ENCODE measurements around the gene ZNF324.

DNA sequence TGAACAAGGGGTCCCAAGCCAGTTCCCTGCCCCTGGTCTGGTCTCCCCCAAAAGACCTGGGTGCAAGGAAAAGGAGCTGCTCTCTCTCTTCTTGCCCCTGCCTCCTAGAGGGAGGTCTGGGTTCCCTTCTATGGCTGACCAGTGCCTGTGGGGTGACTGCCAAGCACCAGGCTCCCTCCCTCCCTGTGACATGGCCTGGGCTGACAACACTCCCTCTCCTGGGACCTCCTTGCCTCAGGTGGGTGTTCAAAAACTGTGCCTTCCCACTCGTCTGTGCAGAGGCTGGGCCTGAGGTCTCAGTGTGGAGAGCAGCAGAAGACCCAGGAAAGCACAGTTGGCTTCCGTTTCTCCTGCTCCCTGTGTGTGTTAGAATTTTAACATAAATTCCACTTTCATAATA is 14.0 kb downstream of the ZNF324 start:
- TF ChIP-seq, protein P1, sequence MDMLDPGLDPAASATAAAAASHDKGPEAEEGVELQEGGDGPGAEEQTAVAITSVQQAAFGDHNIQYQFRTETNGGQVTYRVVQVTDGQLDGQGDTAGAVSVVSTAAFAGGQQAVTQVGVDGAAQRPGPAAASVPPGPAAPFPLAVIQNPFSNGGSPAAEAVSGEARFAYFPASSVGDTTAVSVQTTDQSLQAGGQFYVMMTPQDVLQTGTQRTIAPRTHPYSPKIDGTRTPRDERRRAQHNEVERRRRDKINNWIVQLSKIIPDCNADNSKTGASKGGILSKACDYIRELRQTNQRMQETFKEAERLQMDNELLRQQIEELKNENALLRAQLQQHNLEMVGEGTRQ (CRISPR knock-in tag; IDR thresholded peaks at IDR 0.05): no peak
- TF ChIP-seq ATF1 (CRISPR knock-in tag; IDR thresholded peaks at IDR 0.05) (no peak), ATF1 (tag; IDR thresholded peaks at IDR 0.05) (no peak), ELF4 (CRISPR knock-in tag; IDR thresholded peaks at IDR 0.05) (no peak), HCFC1 (IDR thresholded peaks at IDR 0.05; ENCODE audit: low read depth, low read length) (no peak), TBP (optimal IDR thresholded peaks at IDR 0.05; ENCODE audit: low read depth, low read length) (no peak), ZBTB7A (IDR thresholded peaks at IDR 0.05; ENCODE audit: borderline replicate concordance, control insufficient read depth, low read depth, low read length) (no peak), MAFK (IDR thresholded peaks at IDR 0.05; ENCODE audit: low read length) (no peak), POLR2A (conservative IDR thresholded peaks at IDR 0.05) (no peak), DDX20 (tag; IDR thresholded peaks at IDR 0.05; ENCODE audit: low read depth) (no peak), ZKSCAN1 (IDR thresholded peaks at IDR 0.05; ENCODE audit: low read depth, low read length) (no peak), EP300 (IDR thresholded peaks at IDR 0.05; ENCODE audit: low read length) (no peak)
- TF ChIP-seq, protein P2, sequence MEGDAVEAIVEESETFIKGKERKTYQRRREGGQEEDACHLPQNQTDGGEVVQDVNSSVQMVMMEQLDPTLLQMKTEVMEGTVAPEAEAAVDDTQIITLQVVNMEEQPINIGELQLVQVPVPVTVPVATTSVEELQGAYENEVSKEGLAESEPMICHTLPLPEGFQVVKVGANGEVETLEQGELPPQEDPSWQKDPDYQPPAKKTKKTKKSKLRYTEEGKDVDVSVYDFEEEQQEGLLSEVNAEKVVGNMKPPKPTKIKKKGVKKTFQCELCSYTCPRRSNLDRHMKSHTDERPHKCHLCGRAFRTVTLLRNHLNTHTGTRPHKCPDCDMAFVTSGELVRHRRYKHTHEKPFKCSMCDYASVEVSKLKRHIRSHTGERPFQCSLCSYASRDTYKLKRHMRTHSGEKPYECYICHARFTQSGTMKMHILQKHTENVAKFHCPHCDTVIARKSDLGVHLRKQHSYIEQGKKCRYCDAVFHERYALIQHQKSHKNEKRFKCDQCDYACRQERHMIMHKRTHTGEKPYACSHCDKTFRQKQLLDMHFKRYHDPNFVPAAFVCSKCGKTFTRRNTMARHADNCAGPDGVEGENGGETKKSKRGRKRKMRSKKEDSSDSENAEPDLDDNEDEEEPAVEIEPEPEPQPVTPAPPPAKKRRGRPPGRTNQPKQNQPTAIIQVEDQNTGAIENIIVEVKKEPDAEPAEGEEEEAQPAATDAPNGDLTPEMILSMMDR (IDR thresholded peaks at IDR 0.05 in 2 of 3, conservative IDR thresholded peaks at IDR 0.05 in 1 of 3; ENCODE audit: insufficient read depth in 2 of 3, low read depth in 1 of 3, low read length in 3 of 3): no peak
- TF ChIP-seq, protein P3, sequence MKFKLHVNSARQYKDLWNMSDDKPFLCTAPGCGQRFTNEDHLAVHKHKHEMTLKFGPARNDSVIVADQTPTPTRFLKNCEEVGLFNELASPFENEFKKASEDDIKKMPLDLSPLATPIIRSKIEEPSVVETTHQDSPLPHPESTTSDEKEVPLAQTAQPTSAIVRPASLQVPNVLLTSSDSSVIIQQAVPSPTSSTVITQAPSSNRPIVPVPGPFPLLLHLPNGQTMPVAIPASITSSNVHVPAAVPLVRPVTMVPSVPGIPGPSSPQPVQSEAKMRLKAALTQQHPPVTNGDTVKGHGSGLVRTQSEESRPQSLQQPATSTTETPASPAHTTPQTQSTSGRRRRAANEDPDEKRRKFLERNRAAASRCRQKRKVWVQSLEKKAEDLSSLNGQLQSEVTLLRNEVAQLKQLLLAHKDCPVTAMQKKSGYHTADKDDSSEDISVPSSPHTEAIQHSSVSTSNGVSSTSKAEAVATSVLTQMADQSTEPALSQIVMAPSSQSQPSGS (CRISPR knock-in tag; IDR thresholded peaks at IDR 0.05): no peak
- TF ChIP-seq, protein P4, sequence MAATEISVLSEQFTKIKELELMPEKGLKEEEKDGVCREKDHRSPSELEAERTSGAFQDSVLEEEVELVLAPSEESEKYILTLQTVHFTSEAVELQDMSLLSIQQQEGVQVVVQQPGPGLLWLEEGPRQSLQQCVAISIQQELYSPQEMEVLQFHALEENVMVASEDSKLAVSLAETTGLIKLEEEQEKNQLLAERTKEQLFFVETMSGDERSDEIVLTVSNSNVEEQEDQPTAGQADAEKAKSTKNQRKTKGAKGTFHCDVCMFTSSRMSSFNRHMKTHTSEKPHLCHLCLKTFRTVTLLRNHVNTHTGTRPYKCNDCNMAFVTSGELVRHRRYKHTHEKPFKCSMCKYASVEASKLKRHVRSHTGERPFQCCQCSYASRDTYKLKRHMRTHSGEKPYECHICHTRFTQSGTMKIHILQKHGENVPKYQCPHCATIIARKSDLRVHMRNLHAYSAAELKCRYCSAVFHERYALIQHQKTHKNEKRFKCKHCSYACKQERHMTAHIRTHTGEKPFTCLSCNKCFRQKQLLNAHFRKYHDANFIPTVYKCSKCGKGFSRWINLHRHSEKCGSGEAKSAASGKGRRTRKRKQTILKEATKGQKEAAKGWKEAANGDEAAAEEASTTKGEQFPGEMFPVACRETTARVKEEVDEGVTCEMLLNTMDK (IDR thresholded peaks at IDR 0.05; ENCODE audit: borderline replicate concordance, insufficient read depth, low read depth, low read length, poor library complexity, severe bottlenecking): no peak

Data from K562 (cell line).